A549 (cell line): ENCODE results near the gene KIF5C. TPM values are rescaled to one million over a fixed set of nuclear protein-coding genes. Genes with fewer than 3 reads are reported as not detected.

ENCODE experiments used
- ATAC-seq, 2 experiments: fragments of 200-7000 bp in 1 of 2; fragments of >200 bp in 1 of 2; cut with Nextera tagmentation in 1 of 2; cut with Tn5 transposase in 1 of 2; 3 replicates each; pipeline versions ENCODE4 v1.8.0 to v1.9.1; 2018 to 2020; ENCODE audit warnings: mild to moderate bottlenecking in 1 of 2, moderate library complexity in 1 of 2
- CTCF ChIA-PET: fragments of 300-600 bp; sonication (Branson Sonifier 250); formaldehyde crosslinking; extraction: SDS; loops from one replicate; lab custom pipeline; 2021; ENCODE audit warnings: antibody characterized with exemption, inconsistent platforms; lab: Yijun Ruan, JAX
- POLR2A ChIA-PET: fragments of 350-600 bp; formaldehyde crosslinking; extraction: SDS; loops from one replicate; lab custom pipeline; 2021; ENCODE audit warnings: antibody characterized with exemption, inconsistent platforms; lab: Yijun Ruan, JAX
- DNase-seq, 2 experiments: peaks; one replicate each; pipeline versions ENCODE4 v3.0.0 to v3.0.0-alpha.2; 2011 to 2016; ENCODE audit warnings: low read depth in 1 of 2, low spot score in 1 of 2
- FAIRE-seq: peaks from 2 replicates; lab custom pipeline; 2011; peaks lifted over from hg19 to GRCh38; lab: Jason Lieb, UNC
- H3K27ac ChIP-seq, 2 experiments: fragments of >200 bp; sonication (Bioruptor Twin); formaldehyde crosslinking; 3 replicates each; pipeline ENCODE4 v1.5.1; 2016 to 2017
- H3K4me1 ChIP-seq: fragments of >200 bp; sonication (Bioruptor Twin); formaldehyde crosslinking; 3 replicates; pipeline ENCODE4 v1.6.1; 2016
- H3K4me2 ChIP-seq: fragments of >200 bp; sonication (Bioruptor Twin); formaldehyde crosslinking; 3 replicates; pipeline ENCODE4 v1.6.1; 2016
- H3K4me3 ChIP-seq: fragments of >200 bp; sonication (Bioruptor Twin); formaldehyde crosslinking; 3 replicates; pipeline ENCODE4 v1.5.1; 2016
- H3K9me3 ChIP-seq: fragments of >200 bp; sonication (Bioruptor Twin); formaldehyde crosslinking; 3 replicates; pipeline ENCODE4 v1.6.1; 2016
- CBX2 ChIP-seq: fragments of 200-600 bp; sonication (generic); IDR thresholded peaks from 2 replicates; pipeline ENCODE4 v1.6.1; 2016; ENCODE audit warnings: low read depth, mild to moderate bottlenecking, borderline replicate concordance
- CHD2 ChIP-seq: fragments of 150-350 bp; IDR thresholded peaks from 2 replicates; pipeline ENCODE4 v1.6.1; 2014; ENCODE audit warnings: low read length; ENCODE audit not compliant: partially characterized antibody
- E2F6 ChIP-seq: IDR thresholded peaks from 2 replicates; pipeline ENCODE4 v1.6.1; 2012; ENCODE audit warnings: low read depth, borderline replicate concordance
- EHF ChIP-seq: fragments of 250-450 bp; sonication (Bioruptor Pico); IDR thresholded peaks from 2 replicates; pipeline ENCODE4 v1.5.0; 2020; ENCODE audit warnings: mild to moderate bottlenecking
- ELK1 ChIP-seq: fragments of 150-350 bp; IDR thresholded peaks from 2 replicates; pipeline ENCODE4 v1.6.1; 2014; ENCODE audit warnings: low read depth, mild to moderate bottlenecking, low read length
- FOXS1 ChIP-seq: fragments of 250-450 bp; sonication (Bioruptor Pico); IDR thresholded peaks from 2 replicates; pipeline ENCODE4 v1.5.0; 2020; ENCODE audit warnings: mild to moderate bottlenecking, moderate library complexity
- GATA3 ChIP-seq: IDR thresholded peaks from 2 replicates; pipeline ENCODE4 v1.6.1; 2012; ENCODE audit warnings: borderline replicate concordance
- HEYL ChIP-seq: fragments of 250-450 bp; sonication (Bioruptor Pico); IDR thresholded peaks from 2 replicates; pipeline ENCODE4 v1.8.0; 2021; ENCODE audit warnings: mild to moderate bottlenecking, moderate library complexity
- MYC ChIP-seq: IDR thresholded peaks from 2 replicates; pipeline ENCODE4 v1.6.1; 2012; ENCODE audit warnings: mild to moderate bottlenecking, inconsistent platforms, low read length, improper control_type of control experiment, borderline replicate concordance
- NFE2L2 ChIP-seq: fragments of 150-350 bp; conservative IDR thresholded peaks from 2 replicates; pipeline ENCODE4 v1.6.1; 2014; ENCODE audit warnings: low read length
- PHF8 ChIP-seq: fragments of 200-600 bp; sonication (generic); IDR thresholded peaks from 2 replicates; pipeline ENCODE4 v1.6.1; 2016; ENCODE audit warnings: low read depth, mild to moderate bottlenecking, antibody characterized with exemption, moderate library complexity, borderline replicate concordance
- RAD21 ChIP-seq, 2 experiments: fragments of >200 bp in 1 of 2; sonication (Bioruptor Twin) in 1 of 2; formaldehyde crosslinking in 1 of 2; IDR thresholded peaks in 1 of 2; conservative IDR thresholded peaks in 1 of 2; 2 replicates in 1 of 2; 3 replicates in 1 of 2; pipeline ENCODE4 v1.6.1; 2012 to 2018; ENCODE audit warnings: inconsistent platforms in 1 of 2
- RCOR1 ChIP-seq: fragments of 150-350 bp; IDR thresholded peaks from 2 replicates; pipeline ENCODE4 v1.6.1; 2014; ENCODE audit warnings: antibody characterized with exemption, low read length, low read depth
- RFX5 ChIP-seq: fragments of 450-650 bp; IDR thresholded peaks from 2 replicates; pipeline ENCODE4 v1.7.1; 2014; ENCODE audit warnings: antibody characterized with exemption, mild to moderate bottlenecking, moderate library complexity
- ZNF302 ChIP-seq: fragments of 250-450 bp; sonication (Bioruptor Pico); IDR thresholded peaks from 2 replicates; pipeline ENCODE4 v1.9.0; 2021; ENCODE audit warnings: inconsistent platforms, mild to moderate bottlenecking, moderate library complexity
- ZSCAN20 ChIP-seq: fragments of 250-450 bp; sonication (Bioruptor Pico); IDR thresholded peaks from 2 replicates; pipeline ENCODE4 v1.8.0; 2022; ENCODE audit warnings: mild to moderate bottlenecking, moderate library complexity
- WGBS: methylation state at CpG from one replicate; pipeline ENCODE4 v1.1.6; 2017; ENCODE audit errors: missing lambda C conversion rate; 5-methylcytosine and 5-hydroxymethylcytosine counted together
- polyA plus RNA-seq, 4 experiments: library from polyadenylated mRNA; depleted of rRNA in 3 of 4; stranded (reverse); fragments of >200 nt; fragmentation: RNase III in 1 of 4; extraction: RNeasy Plus Mini Kit Qiagen cat#74134 plus additional on column Dnase treatment in 1 of 4; gene quantifications; 2 replicates in 3 of 4; 3 replicates in 1 of 4; pipeline ENCODE4 v1.2.3, GENCODE V29; 2011 to 2017
- TF ChIP-seq, protein P1 (sequence below): fragments of 250-450 bp; sonication (Bioruptor Pico); IDR thresholded peaks from 2 replicates; pipeline ENCODE4 v1.5.0; 2020; ENCODE audit warnings: low read depth, mild to moderate bottlenecking, moderate library complexity
- TF ChIP-seq, protein P2 (sequence below): fragments of 450-650 bp; IDR thresholded peaks from 2 replicates; pipeline ENCODE4 v1.6.1; 2014; ENCODE audit warnings: antibody characterized with exemption

Gene KIF5C
- polyA plus RNA-seq, 2 of the 4 experiments (the other 2 are of a cell fraction) = 0.27 to 0.30 TPM

GRCh38 chr2:148978706-148979105, 103.7 kb downstream of the KIF5C start:
- no peak for DNase-seq
- Histone ChIP-seq H3K4me2 (no peak overlapping the region), H3K27ac (no peak overlapping the region), H3K4me3 (no peak overlapping the region), H3K4me1 (no peaks in the 10 kb centered on the region), H3K9me3 (no peaks in the 10 kb centered on the region)
- ChIA-PET CTCF (interaction anchor here (1.5 kb wide), 1 partner anchor 11 kb away, joined by 5 read pairs; no protein-coding TSS in a partner anchor), POLR2A (no interaction called here)
- no peak for FAIRE-seq
- TF ChIP-seq RCOR1 (no peak), ZSCAN20 (no peak), NFE2L2 (no peak), EHF (no peak), RFX5 (no peak)
- no peak for ATAC-seq
- WGBS = 0% methylated on average over 2 of the region's 2 CpGs

GRCh38 chr2:148979164-148979918, 104.3 kb downstream of the KIF5C start:
- no peak for DNase-seq
- Histone ChIP-seq H3K9me3 (no peaks in the 10 kb centered on the region), H3K4me1 (no peaks in the 10 kb centered on the region), H3K27ac (no peak overlapping the region), H3K4me2 (no peak overlapping the region), H3K4me3 (no peak overlapping the region)
- CTCF ChIA-PET = interaction anchor here (1.5 kb wide), 1 partner anchor 11 kb away, joined by 5 read pairs; no protein-coding TSS in a partner anchor
- WGBS = 39% methylated on average over 6 of the region's 6 CpGs
- ATAC-seq = no peak
- POLR2A ChIA-PET = no interaction called here
- FAIRE-seq = no peak
- TF ChIP-seq RAD21 (conservative IDR thresholded peaks at IDR 0.05 in 1 of 2, IDR thresholded peaks at IDR 0.05 in 1 of 2) = no peak
- no peak for TF ChIP-seq MYC
- no peak for TF ChIP-seq HEYL (CRISPR knock-in tag)
- TF ChIP-seq NFE2L2 = no peak
- TF ChIP-seq, protein P1, sequence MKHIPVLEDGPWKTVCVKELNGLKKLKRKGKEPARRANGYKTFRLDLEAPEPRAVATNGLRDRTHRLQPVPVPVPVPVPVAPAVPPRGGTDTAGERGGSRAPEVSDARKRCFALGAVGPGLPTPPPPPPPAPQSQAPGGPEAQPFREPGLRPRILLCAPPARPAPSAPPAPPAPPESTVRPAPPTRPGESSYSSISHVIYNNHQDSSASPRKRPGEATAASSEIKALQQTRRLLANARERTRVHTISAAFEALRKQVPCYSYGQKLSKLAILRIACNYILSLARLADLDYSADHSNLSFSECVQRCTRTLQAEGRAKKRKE (CRISPR knock-in tag) = no peak
- no peak for TF ChIP-seq CHD2
- TF ChIP-seq CBX2 = no peak
- TF ChIP-seq GATA3 = no peak
- TF ChIP-seq PHF8 = no peak
- TF ChIP-seq, protein P2, sequence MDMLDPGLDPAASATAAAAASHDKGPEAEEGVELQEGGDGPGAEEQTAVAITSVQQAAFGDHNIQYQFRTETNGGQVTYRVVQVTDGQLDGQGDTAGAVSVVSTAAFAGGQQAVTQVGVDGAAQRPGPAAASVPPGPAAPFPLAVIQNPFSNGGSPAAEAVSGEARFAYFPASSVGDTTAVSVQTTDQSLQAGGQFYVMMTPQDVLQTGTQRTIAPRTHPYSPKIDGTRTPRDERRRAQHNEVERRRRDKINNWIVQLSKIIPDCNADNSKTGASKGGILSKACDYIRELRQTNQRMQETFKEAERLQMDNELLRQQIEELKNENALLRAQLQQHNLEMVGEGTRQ = no peak
- no peak for TF ChIP-seq E2F6

GRCh38 chr2:148979919-148980277, 104.9 kb downstream of the KIF5C start:
- H3K4me1 ChIP-seq = no peaks in the 10 kb centered on the region
- TF ChIP-seq FOXS1 (CRISPR knock-in tag) (no peak), E2F6 (no peak), ZSCAN20 (no peak), EHF (no peak), ZNF302 (CRISPR knock-in tag) (no peak), ELK1 (no peak)
- ATAC-seq = no peak
- H3K27ac ChIP-seq = no peak overlapping the region
- H3K4me2 ChIP-seq = no peak overlapping the region
- ChIA-PET POLR2A (no interaction called here), CTCF (interaction anchor here (1.2 kb wide), 1 partner anchor 10 kb away, joined by 4 read pairs; no protein-coding TSS in a partner anchor)
- no peak overlapping the region for H3K4me3 ChIP-seq
- 11% methylated on average over 4 of the region's 4 CpGs for WGBS
- no peak for FAIRE-seq
- DNase-seq = no peak
- H3K9me3 ChIP-seq = no peaks in the 10 kb centered on the region
